NCI-H510A (cell line): Measurements from ENCODE around the gene GADD45B.
"Not testable (repeated sequence)": the region's sequence is repeated elsewhere in the genome, so short reads cannot be mapped to it uniquely, and the experiment has no call there.

ENCODE experiments used
- DNase-seq: peaks from one replicate; lab custom pipeline; 2025; lab: John Stamatoyannopoulos, UW

Gene GADD45B

DNA sequence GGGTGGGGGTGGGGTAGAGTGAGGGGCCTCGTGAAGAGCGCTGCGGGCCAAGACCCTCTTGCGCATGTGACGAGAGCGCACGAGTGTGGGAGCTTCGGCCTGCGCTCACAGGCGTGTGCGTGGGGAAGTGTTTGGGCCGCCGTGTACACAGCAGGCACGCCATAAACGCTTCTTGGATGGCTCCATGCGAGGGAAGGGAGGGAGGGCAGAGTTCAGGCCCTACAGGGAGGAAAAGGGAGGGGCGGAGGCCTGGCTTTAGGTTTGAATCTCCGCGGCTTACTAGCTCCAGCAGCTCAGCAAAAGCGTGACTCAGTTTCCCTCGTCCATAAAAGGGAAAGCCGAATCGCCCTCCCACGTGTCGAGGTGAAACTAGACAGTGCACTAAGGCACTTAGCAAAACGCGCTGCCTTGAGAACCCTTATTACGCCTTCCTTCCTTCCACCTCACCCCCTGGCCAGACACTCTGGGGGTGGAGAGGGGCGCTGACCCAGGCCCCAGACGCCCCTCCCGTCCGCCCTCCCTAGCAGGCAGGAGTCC lies 12.5 kb downstream of the GADD45B start:
- DNase-seq = no peak

DNA sequence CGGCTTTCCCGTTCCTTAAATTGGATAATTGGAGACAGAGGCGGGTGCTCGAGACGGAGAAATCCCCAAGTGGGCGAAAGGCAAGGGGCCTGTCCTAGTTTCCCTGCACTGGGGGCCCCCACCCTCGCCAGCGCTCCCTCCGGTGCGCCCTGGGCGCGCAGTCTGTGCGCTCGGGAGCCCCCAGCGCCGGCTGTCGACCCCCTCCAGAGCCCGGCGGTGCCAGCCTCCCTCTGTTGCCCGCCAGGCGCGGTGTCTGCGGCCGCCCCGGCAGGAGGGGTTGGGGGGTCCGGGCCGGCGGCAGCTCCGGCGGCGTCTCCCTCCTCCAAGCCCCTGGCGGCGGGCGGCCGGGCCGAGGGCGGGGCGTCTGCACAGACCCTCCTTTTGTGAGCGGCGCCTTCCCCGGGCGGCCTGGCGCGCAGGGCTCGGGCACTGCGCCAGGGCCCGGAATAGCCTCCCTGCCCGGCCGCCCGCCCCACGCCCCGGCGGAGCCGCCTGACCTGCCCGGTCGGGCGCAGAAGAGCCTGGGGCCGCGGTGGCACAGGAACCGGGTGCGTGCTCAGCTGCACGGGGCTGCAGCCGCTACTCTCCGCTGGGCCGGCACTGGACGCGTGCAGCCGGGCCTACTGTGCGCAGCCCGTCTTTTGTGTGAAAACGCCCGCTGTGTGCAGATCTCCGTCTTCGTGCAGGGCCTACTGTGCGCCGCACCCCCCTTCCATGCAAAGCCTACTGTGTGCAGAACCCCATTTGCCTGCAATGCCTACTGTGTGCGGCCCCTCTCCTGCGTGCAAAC lies 13.2 kb downstream of the GADD45B start:
- no peak for DNase-seq

DNA sequence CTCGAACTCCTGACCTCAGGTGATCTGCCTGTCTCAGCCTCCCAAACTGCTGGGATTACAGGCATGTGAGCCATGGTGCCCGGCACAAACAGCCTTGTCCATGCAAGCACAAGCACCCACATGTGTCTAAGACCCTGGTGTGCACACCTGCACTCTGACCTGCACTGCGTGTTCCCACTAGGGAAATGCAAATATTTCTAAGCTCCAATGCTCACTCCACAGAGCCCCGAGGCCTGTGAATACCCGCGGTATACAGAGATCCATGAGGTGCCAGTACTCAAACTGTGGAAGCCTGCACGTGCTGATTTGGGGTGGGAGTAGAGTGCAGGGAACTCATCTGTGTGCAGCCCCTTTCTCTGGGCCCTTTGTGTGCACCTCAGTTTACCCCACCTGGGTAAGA lies 14.7 kb downstream of the GADD45B start:
- no peak for DNase-seq

DNA sequence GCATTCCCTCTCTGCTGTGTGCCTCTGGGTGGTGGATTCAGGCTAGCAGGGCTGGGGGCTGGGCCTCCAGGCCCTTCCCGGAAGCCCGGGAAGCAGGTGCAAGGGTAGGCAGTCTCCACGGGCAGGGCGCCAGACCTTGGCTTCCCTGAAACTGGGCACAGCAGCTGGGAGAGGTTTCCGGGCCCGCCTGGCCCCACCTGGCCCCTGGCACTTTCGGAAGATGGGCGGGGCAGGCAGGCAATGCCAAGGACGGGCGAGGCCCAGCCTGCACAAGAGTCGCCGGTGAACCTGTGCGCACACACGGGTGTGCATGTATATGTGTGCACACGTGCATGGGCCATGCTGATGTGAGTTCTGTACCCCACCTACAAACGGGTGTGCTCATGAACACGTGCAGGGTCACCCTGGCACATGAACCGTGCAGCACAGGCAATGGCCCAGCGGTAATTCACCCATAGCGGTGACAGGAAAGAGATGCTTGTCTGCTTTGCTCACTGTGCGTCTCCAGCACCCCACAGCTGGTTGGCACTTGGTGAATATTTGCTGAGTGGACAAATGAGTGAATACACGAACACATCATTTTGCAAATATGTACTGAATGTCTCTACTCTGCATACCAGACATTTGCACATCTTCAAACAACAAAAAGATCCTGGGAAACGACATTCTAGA lies 15.3 kb downstream of the GADD45B start:
- DNase-seq = peak; percentile 41

DNA sequence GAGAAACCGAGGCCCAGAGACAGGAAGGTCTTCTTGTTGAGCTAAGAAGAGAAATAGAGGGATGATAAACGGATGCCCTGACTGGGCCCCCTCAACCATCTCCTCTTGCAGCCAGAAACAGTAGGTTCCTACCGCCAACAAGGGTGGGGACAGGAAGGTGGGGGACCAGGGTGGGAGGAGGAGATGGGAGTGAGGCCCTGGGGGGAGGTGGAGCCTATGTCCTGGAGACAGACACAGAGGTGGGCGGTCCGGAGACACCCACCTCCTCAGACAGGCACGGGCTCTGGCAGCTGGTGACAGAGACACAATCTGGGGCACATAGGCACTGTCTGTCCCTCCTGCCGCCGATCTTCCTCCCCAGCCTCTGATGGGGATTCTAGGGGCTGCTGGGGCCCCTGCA lies 16.9 kb downstream of the GADD45B start:
- no peak for DNase-seq

DNA sequence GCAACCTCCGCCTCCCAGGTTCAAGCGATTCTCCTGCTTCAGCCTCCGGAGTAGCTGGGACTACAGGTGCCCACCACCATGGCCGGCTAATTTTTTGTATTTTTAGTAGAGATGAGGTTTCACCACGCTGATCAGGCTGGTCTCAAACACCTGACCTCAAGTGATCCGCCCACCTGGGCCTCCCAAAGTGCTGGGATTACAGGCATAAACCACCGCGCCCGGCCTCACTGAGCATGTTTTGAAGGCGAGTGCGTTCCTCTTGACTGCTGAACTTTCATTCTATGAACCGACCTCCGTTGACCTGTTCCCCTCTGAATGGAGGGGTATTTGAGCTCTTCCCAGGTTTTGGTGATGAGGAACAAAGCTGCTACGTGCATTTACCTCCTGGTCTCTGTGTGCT lies 17.5 kb downstream of the GADD45B start:
- DNase-seq = not testable (repeated sequence)

DNA sequence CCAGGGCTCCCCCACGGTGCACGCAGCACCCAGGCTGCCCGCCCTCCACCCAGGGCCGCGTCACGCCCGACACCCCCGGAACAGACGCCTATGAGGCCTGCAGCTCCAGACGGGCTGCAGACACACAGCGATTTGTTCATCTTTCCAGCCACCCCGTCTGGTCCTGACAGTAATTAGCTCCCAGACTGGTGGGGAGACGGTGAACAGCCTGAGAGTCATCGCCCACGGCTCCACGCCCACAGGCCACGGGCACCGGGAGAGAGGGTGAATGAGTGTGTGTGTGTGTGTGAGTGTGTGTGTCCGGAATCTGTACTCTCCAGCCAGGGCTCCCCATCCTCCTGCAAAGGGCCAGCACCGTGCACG lies 18.1 kb downstream of the GADD45B start:
- DNase-seq = no peak

DNA sequence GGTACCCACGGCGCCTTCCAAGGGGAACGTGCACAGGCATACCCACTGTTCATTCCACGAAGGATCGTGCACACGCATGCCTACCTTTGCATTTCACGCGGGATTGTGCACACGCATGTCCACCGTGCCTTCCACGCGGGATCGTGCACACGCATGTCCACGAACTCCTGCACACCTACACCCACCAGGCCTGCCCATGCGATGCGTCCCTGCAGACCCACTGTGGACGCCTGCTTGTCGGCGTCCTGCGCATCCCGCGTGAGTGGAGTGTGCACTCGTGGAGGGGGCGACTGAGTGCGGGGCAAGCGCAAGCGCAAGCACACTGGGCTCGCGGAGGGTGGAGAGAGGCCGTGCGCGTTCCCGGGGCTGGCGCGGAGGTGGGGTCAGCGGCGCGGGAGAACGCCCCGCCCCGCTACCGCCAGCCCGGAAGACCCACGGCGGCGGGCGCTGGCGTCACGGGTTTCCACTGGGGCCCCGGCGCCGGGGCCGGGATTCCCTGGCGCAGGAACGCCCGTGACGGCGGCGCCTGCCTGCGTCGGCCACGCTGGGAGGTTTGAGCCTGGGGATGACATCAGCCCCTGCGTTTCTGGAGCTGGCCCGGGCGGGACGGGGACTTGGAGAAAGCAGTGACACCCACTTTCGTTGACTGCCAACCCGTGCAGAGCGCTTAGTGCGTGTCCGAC lies 18.7 kb downstream of the GADD45B start:
- no peak for DNase-seq

DNA sequence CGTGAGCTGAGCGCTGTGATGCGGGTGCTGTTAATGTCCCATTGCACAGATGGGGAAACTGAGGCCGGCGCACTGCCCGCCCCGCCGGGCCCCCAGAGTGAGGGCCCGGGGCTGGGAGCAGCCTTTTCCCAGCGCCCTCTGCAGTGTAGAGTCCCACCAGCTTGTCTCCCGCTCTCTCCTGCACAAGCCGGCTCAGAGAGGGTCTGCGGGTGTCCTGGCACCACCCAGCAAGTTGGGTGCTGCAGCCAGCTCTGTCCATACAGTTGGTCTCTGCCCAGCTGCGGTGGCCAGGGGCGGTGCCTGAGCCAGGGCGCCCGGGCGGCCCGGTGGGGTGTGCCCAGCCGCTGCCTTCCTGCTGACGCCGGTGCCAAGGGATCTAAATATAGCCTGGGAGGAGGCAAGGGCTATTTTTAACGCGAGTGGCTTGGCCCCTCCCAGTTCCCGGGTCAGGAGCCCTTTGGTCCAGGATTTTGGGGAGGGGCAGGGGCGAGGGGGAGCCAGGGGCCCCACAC lies 19.3 kb downstream of the GADD45B start:
- no peak for DNase-seq

DNA sequence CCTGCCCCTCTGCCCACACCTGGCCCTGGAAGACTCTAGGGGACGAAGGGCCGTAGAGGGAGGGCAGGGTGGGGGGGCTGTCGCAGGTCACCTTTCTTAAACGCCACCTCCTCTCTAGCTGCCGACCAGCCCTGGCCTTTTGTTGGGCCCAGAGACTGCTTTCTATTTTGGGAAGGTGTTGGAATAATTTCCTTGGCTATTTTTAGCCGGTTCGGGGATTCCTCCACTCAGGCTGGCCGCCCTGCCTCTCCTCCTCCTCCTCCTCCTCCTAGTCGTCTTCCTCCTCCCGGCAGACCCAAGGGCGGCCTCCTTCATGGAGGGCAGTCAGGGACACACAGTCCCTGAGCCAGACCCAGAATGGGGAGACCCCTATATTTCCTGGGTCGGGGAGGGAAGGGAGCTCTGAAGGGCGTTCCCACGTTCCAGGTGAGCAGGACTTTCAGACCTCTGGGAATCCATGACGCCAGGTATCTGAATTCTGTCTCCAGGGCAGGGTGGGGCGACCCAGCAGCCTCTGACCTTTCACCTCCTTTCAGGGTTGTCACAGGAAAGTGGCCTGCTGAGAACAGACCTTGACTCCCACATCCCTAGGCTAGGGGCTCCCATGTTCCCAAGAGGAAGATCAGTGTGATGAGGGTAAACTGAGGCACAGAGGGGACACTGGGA lies 19.9 kb downstream of the GADD45B start:
- no peak for DNase-seq

DNA sequence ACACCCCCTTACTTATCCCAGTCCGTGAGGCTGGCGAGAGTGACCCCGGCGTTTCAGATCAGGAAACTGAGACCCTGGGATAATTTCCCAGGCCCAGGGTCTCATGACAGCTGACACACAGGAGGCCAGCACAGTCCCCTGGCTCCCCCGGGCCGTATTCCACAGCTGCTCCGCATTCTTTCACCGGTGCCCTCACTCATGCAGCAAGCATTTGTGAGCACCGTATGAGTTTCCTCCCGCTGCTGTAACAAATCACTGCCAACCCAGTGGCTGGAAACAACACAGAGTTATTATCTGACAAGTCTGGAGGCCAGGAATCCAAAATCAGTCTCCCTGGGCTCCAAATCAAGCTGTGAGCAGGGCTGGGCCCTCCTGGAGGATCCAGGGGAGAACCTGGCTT lies 21.3 kb downstream of the GADD45B start:
- DNase-seq = no peak

DNA sequence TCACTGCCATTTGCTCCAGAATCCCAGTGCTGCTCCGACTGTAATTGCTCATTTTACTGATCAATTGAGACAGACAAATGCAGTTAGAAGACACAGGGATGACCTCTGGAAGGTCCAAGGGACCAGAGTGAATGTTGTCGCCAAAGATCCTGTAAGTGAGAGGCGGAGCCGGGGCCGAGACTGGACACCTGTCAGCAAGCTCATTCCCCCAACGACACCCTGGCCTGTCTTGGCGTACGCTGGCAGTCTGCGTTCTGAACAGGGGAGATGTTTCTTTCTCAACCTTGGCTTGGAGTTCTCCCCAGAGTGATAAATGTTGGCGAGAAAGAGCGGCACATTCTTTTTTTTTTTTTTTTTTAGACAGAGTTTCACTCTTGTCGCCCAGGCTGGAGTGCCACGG lies 24.2 kb downstream of the GADD45B start:
- no peak for DNase-seq

DNA sequence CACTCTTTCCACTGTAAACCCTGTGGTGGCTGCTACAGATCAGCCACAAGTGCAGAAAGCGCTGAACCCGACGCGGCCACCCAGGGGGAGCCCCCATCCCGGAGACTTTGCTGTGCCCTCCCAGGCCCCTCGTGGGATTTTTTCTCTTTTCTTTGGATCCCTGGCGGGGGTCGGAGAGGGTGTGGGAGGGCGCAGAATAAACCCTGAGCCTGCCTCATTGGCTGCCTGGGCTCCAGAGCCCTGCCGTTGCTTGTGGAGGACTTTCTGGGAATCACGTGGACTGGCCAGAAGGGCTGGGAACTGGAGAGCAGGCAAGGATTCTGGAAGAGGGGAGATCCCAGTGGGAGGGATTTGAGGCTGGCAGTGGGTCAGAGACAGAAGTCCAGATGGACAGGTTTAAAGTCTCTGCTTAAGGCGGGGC lies 24.9 kb downstream of the GADD45B start:
- no peak for DNase-seq

DNA sequence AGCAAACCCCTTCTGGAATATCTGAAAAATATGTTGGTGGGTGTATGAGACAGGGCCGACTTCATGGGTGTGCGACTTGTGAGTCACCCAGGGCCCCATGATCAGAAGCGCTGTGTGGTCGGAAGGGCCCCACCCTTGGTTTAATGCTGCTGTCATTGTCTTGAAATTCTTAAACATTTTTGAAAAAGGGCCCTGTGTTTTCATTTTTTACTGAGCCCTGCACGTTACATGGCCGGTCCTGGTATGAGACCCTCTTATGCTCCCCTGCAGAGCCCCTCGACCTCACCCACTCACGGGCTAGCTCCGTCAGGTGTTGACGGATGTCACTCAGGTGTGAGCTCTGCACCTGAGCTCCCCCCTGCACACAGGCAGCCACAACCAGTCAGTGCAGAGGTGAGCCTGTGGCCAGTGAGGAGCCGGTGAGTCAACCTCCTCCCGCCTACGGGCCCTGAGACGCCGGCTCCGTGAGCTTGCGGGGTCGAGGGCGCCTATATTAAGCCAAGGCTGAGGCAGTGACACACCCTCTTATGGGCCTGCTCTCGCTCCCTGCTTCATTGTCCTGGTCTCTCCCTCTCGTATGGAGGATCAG lies 27.7 kb downstream of the GADD45B start:
- no peak for DNase-seq

DNA sequence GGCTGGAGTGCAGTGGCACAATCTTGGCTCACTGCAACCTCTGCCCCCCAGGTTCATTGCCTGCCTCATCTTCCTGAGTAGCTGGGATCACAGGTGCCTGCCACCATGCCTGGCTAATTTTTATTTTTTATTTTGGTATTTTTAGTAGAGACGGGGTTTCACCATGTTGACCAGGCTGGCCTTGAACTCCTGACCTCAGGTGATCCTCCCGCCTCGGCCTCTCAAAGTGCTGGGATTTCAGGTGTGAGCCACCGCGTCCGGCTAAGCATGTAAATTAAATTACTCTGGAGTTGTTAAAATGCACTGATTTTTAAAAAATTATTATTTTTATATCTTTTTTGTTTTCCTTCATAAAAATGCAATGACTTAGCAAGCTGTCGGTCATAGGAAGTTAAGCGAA lies 30.7 kb downstream of the GADD45B start:
- not testable (repeated sequence) for DNase-seq

DNA sequence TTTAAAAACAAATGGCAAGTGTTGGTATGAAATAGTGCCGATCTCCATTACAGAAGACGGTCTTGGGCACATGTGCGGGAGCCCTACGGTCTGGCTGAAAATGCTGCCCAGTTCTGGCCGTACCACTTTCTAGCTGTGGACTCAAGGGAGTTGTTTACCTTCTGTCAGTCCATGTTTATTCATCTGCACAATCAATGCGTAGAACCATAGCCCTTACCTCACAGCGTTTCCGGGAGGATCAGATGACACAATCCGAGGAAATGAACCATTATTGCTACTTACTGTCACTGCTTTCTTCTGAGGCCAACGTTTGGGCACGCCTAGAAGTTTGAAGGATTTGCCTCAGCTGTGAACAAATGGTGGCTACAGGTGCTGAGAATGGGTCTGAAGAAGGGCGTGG lies 31.2 kb downstream of the GADD45B start:
- DNase-seq = peak; percentile 48

DNA sequence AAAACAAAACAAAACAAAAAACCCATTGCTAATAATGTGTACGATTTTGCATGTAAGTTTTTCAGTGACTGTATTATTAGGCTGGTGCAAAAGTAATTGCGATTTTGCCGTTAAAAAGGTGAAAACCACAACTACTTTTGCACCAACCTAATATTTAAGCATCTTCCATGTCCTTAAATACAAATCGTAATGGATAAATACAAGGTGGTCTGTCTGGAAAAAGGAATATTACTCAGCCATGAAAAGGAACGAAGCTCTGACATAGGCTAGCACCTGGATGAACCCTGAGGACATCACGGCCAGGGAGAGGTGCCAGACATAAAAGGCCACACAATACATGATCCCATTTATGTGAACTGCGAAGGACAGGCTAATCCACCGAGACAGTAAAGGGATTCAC lies 33.2 kb downstream of the GADD45B start:
- DNase-seq = no peak

DNA sequence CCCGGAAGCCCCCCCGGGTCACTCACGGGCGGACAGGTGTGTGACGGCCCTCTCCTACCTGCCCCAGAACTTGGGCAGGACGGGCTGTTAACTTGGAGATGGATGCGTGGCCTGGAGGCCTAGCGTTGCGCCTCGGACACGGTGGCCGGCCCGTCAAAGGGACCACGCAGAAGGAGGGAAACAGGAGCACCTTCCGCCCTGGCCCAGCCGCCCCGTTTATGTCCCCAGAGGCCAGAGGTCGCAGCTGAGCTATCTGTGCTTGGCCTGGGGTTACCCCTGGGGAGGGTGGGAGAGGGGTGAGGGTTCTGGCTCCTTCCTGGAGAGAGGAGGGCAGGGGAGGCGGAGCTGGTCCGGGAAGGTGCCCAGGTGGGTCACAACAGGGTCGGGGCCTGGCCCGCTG lies 35.6 kb downstream of the GADD45B start:
- no peak for DNase-seq

DNA sequence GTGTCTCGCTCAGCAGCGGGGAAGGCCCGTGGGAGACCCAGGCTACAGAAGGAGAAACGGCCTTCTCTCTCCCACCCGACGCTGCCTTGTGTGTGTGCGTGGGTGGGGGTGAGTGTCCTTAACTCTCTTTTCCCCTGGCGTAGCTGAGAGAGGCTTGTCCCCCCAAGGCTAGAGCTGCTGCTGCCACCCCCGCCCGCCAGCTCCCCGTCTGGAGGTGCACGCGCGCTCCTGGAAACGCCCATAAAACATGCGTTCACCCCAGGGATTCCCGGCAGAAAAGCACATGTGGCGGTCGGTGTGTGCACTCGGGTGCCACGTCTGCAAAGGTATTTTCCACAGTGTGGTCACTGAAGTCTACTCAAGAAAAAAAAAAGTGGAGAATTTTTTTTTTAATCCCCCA lies 36.1 kb downstream of the GADD45B start:
- DNase-seq = no peak

DNA sequence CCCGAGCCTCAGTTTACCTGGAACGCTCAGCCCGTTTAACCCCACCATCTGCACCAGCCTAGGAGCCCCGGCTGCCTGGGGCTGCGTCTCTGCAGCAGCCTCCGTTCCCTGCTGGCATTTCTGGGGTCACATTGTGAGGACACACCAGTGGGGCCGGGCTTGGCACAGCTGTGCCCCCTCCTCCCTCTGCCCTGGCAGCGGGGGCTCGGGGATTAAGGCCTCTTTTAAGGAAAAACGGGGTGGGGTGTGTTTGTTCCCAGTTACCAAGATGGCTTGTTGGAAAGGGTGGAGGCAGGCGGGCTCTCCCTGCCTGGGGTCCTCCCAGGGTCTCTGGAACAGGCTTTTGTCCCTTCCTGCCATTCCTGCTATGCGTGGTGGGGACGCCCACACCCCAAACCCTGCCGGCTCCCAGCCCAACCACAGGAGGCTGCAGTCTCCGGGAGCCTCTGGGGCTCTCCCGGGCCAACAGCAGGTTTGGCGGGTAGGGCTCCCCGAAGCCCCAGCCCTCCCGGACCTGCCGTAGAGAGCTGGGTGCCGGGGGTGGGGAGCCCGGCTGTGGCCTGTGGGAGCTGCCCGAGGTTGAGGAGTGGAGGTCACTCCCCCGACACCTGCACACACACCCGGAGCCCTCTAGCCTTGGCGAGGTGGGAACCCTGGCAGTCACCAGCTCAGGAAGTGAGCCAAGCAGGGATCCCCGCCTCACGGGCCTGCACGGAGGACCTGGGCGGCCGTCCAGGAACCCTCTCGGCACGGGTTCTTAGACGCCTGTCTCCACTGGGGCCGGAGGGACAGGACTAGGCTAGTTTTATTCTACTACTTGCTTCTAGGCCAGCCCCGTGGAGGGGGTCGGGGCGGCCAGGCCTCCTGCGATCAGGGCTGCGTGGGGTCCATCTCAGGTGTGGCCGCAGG lies 36.9 kb downstream of the GADD45B start:
- no peak for DNase-seq
